GM19324 (cell line): ENCODE data around the gene ARHGAP26.

ENCODE experiments used
- ATAC-seq: cut with Tn5 transposase; IDR thresholded peaks from one replicate; pipeline ENCODE4 v1.9.1; 2021; ENCODE audit warnings: mild to moderate bottlenecking, moderate library complexity; ENCODE audit not compliant: unreplicated experiment, low FRiP score

ARHGAP26 gene

DNA sequence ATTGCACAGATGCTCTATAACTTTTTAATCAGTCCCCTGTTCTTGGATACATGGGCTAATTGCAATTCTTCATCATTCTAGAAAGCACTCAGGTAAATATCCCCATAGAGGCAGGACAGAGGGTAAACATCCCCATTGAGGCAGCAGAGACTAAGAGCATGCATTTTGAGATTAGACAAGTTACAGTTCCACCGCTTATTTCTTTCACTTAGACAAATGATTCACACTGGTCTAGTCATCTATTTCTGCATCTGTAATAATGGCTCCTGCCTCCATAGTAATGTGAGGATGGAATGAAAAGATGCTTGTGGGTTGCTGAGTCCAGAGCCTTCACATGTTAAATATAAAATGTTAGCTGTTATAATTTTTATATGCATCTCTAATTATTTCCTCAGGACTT lies 276.9 kb downstream of the ARHGAP26 start:
- no peak for ATAC-seq

DNA sequence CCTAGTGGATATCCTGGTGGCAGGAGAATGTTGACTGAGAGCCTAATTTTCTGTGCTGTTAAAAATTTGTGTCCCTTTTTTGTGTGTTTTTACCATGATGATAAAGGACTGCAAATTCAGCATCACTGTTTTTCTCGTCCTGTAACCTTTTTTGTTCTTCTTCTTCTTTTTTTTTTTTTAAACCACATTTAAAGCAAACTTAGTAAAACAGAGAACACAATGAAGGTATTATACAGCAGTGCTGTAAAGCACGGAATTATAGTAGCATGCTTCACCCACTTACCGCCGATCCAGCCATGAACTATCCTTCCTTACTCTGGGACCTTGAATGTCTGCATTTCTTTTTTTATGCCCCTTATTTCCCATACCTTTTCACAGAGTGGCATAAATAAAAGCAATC lies 280.0 kb downstream of the ARHGAP26 start:
- no peak for ATAC-seq

DNA sequence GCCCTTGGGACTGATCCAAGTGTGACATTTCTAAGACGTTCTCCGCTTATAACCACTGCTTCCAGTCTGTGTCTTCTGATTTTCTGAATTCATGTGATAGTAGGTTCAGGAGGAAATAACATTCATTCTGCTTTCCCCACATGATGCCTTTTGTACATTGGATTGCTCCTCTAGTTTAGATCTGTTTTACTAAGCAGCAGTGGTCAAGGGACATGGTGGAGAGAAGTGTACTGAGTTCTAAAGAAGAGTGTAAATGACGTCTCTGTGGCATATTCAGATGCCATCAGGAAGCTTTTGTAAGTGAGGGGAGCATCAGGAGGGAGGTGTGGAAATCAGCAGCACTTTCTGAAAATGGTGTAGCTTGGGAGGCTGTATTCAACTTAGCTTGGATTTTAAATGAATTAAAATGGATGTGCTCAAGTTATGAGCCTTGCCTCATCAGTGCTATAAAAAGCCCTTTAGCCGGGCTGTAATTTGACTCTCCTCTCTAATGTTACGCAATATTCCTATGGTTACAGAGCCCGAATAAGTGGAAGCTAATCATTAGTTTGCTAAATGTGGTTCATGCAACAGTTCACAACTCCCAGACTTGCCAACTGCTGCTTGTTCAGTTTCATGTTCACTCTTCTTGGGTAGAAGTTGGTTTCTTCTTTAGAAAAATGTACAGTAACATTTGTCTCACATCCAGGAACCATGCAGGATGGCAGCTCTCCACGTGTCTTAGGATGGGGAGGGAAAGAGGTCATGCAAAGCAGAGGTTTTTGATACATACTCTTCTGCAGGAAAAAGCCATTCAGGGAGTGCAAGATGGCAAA lies 281.3 kb downstream of the ARHGAP26 start:
- ATAC-seq: no peak

DNA sequence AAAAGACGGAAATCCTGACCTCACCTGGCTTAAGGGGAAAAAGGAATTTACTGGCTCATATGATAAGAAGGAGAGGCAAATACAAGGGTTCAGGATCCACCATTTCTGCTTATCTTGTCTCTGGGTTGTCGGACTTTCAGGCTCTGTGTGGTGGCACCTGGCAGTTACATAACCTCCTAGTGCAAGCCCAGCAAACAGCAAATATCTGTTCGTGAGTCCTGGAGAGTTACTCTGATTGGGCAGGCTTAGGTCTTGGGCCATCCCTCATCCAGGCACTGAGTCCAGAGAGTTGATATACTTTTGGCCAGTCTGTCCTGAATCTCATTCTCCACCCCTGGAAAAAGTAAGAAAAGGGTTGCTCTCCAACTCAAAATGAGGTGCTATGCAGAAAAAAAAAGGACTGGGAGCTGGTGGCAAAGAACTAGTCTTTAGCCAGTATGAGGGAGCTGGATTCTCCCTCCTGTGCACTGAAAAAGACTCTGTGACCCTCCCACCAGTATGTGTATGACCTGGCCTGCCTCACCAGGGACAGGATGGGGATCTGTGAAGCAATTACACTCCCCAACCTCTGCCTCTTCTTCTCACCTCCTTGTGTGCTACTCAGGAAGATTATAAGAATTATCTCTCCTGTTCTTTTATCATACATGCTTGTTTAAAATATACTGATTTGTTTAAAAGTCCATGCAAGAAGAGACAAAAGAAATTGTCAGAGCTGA lies 282.9 kb downstream of the ARHGAP26 start:
- no peak for ATAC-seq

DNA sequence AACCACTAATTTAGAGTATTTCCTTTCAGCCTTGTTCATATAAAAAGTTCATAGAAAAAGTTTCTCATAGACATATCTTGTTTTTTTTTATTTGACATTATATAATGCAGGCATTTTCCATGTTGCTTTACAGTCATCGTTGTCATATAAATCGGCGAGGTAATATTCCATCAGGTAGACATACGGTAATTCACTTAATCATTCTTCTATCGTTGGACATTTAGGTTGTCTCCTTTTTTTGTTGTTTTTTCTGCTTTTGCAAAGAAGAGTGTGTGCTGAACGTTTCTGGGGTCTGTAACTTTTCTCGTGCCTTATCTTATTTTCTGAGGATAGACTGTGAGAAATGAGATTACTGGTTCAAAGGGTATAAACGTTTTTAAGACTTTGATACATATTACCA lies 283.6 kb downstream of the ARHGAP26 start:
- no peak for ATAC-seq

DNA sequence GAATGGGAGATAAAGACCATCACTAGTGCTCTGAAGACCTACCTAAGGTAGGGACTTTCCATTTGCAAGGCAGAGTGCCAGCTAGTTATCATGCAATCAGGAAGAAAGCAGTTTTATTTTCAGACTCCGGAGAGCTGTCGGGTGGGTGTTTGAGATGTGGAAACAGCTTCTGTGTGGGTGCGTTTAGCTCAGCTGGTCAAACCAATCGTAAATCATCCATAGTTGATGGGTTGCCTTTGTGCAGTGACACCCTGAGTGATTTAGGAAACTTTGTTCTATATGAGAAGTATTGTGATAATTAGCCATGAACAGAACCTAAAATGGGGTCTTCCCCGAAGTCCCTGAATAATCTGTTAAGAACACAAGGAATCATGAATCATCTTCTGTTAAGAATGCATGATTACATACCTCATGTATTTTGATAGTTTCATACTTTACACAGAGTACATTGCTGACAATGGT lies 284.3 kb downstream of the ARHGAP26 start:
- ATAC-seq: peak; percentile 54

DNA sequence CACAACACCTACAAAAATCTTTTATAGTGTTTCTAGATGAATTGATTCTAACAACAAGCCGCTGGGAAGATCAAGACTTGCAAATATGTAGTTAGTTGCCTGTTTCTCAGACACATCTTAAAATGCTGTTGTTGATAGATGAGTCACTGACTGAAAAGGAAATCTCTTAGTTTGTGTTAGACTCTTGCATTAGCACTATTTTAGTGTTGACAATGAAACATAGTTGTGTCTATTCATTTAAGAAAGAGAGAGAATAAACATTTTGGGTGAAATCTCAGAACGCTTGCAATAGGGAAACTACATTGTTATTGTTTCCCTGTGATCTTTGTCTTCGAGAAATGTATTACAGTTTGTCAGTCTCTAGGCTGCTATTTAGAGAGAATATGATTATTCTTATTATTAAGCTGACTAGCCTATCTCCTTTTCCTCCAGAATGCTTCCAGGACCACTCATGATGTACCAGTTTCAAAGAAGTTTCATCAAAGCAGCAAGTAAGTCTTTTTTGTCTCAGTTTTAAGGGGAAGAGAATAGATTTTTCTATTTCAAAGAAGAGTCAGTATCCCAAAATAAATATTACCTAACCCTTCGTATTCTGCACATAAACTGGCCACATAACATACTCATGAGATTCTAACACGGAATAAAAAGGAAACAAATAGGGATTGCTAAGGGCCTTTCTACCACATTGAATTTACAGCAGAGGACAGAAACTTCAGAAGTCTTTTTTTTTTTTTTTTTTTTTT lies 285.6 kb downstream of the ARHGAP26 start:
- no peak for ATAC-seq

DNA sequence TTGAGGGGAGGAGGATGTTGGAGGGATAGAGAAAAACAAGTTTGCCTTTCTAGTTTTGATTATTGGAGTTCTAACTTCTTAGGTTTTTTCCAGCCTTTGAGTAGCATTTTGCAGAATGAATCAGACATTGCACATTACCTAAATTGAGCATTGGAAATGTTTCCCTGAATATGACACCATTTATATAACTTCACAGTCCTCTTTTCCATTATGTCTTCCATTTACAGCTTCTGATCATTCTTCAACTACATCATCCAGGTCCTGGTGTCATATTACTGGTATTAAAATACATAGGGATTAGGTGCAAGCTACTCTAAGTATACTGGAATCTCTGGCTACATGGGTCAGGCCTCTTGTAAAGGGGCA lies 286.1 kb downstream of the ARHGAP26 start:
- ATAC-seq: no peak

DNA sequence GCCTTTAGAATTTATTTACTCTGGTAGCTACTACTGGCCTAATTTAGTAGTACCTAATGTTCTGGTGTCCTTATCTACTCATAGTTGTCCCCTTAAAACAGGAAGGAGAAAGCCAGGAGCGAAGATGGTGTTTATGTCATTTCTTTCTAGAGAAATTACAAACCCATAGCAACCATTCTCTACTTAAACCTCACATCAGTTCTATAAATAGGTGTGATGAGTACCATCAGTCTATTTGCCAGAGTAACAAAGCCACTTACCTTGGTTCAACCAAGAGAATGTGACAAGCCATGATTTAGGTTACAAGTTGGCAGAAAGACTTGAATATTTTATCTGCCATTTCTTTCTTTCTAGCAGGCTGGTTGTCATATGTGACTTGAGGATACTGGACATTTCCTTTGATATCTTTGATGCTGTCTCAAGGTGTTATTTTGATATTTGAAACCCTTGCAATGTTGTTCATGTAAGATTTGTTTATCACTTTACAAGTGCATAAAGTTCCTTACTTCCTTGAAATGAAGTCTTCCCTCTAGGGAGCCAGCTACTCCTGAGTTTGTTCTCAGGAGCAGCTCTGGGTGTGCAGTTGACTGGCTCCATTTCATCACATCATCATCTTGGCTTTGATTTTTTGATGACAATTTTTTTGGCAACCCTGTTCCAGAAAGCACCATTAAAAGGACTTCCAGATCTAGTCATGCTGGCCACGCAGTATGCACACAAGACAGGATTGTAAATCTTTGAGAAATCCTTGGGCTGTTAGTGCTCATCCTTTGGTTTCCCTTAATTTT lies 286.8 kb downstream of the ARHGAP26 start:
- ATAC-seq: no peak

DNA sequence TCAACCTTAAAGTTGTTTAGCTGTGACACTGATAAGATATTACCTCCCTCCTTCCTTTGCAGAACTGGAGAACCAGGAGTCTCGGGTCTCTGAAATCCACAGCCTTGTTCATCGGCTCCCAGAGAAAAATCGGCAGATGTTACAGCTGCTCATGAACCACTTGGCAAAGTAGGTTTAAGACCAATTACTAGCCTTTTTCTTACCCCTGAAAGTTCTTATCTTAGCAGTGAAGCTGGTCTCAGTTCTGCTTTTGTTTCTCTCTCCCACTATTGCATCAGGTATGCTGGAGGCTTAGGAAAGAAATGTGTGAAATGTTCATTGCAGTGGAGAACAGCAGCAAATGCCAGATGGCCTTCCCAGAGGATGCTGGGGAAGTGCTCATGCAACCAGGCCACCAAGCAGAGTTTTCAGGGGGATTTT lies 287.4 kb downstream of the ARHGAP26 start:
- peak; percentile 44 for ATAC-seq

DNA sequence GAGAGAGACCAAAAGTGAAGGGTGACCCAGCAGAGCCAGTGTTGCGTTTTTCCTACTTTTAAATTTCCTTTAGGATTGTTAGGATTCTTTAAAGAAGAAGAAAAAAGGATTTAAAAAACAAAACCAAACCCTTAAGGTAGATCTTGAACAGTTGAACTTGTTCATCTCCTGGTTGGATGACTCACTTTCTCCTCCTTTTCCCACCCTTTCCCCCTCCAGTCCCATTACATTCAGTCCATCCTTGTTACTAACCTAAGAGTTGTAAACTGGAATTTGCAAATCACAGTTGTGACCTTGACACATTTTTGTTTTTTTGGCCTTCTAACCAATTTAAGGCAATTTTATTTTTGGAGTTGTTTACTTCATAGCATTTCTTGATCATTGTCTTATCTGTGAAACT lies 289.2 kb downstream of the ARHGAP26 start:
- no peak for ATAC-seq

DNA sequence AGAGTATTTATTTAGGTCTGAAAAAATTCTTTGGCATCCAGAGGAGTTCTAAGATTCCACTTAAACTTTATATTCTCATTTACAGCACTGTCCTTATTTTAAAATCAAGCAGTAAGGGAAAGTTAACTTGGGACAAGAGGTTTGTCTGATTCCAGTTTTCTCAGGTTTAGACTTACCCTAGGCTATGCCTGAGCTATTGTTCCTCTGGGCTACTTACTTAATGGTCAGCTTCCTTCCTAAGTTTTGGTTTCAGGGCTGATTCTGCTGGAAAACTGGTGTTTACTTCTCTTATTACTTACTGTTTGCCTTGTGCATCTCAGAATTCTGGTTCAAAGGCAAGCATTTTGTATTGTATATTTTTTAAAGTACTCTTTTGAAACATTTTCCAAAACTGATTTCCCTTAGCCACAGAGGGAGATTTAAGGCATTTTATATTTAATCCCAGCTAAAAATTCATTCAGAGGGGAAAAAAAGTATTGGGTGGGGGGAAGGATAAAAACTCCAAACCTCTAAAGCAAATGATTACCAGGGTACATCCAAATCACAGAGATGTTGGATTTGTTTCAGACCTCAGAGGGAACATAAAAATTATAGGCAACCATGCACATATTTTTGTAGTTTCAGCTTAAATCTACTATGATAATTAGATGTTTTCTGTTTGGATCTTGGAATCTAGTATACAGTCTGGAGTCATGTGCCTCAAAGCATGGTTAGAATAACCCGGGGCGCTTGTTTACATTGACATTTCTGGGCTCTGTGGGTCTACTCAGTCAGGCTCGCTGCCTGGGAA lies 290.0 kb downstream of the ARHGAP26 start:
- ATAC-seq: no peak

DNA sequence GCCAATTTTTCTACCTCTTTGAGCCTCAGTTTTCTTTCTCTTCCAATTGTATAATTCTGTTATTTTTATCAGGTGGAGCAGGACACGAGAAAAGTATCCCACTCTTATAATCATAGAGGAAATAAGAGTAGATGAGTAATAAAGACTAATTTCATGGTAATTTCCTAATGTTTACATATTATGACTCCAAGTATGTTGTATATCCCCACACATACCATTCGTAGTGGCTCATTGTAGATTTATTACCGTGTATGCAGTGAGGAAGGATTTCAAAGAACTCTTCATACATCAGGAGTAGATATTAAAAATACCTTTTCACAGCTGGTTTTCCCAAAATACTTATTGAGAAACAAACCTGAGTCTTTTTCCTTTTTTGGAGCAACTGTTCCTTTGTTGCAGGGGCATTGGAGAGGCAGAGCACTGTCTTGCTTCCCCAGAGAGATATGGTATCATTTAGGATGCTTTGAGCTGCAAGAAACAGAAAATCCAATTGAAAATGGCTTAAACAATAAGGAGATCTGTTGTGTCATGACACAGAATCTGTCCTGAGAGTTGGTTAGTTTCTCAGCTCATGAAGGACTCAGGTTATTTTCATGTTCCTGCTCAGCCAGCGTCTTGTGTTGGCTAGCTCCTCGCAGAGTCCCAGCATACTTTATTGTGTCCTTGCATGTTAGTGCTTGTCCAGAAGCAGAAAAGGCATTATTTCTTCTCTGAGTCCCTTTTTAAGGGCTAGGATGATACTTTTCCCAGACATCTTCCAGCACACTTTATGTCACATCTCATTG lies 291.2 kb downstream of the ARHGAP26 start:
- no peak for ATAC-seq

DNA sequence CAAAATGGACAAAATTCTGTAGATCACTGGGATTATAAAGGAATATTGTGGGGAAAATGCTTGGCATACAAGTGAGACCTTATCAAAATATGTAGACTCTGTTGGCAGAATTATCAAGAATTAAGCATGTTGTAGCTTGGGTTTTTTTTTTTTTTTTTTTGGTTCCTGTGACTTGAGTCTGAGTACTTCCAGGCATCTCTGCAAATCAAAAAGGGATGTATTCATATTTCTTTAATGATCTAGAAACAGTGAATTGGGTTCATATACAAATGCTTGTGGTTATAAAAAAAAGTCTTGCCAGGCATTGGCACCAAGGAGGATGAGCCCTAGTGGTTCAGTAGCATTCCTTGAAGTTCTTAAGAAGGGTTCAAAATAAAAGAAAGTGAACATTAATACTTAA lies 292.2 kb downstream of the ARHGAP26 start:
- ATAC-seq: no peak

DNA sequence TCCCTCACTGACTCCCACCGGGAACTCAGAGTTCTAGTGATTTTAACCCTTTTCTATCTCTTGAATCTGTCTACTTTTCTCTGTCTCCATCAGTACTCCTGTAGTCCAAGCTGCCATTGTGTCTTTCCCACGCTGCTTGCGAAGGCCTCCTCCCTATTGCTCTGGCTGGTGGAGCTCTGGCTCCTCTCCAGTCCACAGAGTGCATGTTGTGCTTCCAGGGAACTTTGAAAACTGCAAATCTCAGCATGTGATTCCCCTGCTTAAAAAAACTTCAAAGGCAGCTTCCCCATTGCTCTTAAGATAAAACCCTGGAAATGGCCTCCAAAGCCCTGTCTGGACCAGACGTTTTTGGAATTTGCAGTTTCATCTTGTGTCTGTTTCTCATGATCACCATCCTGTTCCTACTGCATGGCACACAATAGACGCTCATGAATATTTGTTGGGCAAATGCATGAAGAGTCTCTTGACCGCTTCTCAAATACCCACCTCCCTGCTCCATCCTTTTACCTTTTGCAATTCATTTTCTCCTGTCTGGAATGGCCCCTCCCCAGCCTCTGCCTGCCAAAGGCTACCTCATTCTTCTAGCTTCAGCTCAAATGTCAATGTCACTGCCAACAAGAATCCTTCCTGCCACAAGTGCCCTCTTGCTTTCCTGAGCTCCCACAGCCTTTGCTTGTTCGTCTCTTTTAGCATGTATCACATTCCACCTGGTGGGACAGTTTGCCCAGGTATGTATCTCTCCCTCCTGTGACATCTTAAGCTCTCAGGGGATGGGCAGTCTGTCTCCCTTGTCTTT lies 293.2 kb downstream of the ARHGAP26 start:
- ATAC-seq: no peak

DNA sequence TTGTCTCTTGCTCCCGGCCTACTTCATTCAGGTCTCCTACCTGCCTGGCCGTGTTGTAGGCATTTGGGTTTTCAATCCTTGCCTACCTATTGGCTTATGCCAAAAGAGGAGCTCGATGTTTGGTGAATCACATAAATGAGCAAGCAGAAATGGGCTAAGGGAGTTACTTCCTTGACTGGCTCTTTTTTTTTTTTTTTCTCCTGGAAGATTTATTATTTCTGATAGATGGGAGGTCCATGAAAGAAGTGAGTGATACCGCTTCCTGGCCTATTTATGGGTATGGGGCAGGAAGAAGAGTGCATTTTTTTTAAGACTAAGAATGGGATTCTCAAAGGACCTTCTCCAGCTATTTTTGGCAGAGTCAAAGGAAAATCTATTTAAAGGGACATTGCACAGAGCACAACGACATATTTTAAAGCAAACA lies 294.1 kb downstream of the ARHGAP26 start:
- no peak for ATAC-seq

DNA sequence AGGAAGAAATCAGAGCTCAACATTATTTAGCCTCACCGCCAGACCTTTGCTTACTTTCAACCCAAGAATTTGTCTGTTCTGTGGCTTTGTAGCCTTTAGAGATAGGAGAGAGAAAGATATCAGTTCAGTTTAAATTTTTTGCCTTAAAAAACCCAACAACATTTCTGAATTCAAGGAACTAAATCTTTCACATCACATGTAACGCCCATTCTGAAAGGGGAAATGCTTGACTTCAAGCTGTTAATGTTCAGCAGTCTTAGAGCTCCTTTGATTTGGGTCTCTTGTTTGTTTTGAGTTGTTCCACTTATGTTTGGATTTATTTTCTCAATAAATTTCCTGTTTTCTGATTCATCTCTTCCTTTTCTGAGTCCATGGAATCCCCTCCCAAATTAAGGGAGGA lies 294.5 kb downstream of the ARHGAP26 start:
- no peak for ATAC-seq
